Loucy (cell line): Measurements from ENCODE around the gene ANKRD55.
"Not testable (repeated sequence)": the region's sequence is repeated elsewhere in the genome, so short reads cannot be mapped to it uniquely, and the experiment has no call there.

Source experiments
- H2AFZ ChIP-seq: fragments of 200-600 bp; sonication (generic); 2 replicates; pipeline ENCODE4 v1.6.0; 2016; ENCODE audit warnings: antibody characterized with exemption, mild to moderate bottlenecking, low read length, moderate library complexity
- H3F3A ChIP-seq: fragments of 200-600 bp; 2 replicates; pipeline ENCODE4 v1.6.0; 2016; ENCODE audit warnings: antibody characterized with exemption, low read depth, mild to moderate bottlenecking
- H3K27me3 ChIP-seq: fragments of 200-600 bp; sonication (generic); 2 replicates; pipeline ENCODE4 v1.6.1; 2014; ENCODE audit warnings: low read length, mild to moderate bottlenecking; ENCODE audit not compliant: insufficient read depth, poor library complexity, severe bottlenecking
- H3K36me3 ChIP-seq: fragments of 200-600 bp; sonication (generic); 2 replicates; pipeline ENCODE4 v1.6.1; 2016; ENCODE audit warnings: low read length; ENCODE audit not compliant: insufficient read depth
- H3K4me1 ChIP-seq: fragments of 200-600 bp; sonication (generic); 2 replicates; pipeline ENCODE4 v1.5.1; 2014; ENCODE audit warnings: low read length, mild to moderate bottlenecking; ENCODE audit not compliant: insufficient read depth, poor library complexity, severe bottlenecking
- H3K4me2 ChIP-seq: fragments of 200-600 bp; sonication (generic); 2 replicates; pipeline ENCODE4 v1.6.0; 2014; ENCODE audit warnings: antibody characterized with exemption, low read length, low read depth, mild to moderate bottlenecking; ENCODE audit not compliant: poor library complexity, severe bottlenecking
- H3K4me3 ChIP-seq: fragments of 200-600 bp; sonication (generic); 2 replicates; pipeline ENCODE4 v1.5.1; 2014; ENCODE audit warnings: low read length, mild to moderate bottlenecking, mixed read lengths; ENCODE audit not compliant: poor library complexity, severe bottlenecking
- H3K79me2 ChIP-seq: fragments of 200-600 bp; sonication (generic); 2 replicates; pipeline ENCODE4 v1.6.1; 2014; ENCODE audit warnings: low read length; ENCODE audit not compliant: insufficient read depth
- H3K9ac ChIP-seq: fragments of 200-600 bp; sonication (generic); 2 replicates; pipeline ENCODE4 v1.6.0; 2014; ENCODE audit warnings: mild to moderate bottlenecking, low read depth, low read length, moderate library complexity; ENCODE audit not compliant: poor library complexity, severe bottlenecking
- H3K9me2 ChIP-seq: fragments of 200-600 bp; sonication (generic); replicated peaks from 2 replicates; pipeline ENCODE4 v1.6.1; 2016; ENCODE audit warnings: low read depth, low read length, mixed read lengths
- H3K9me3 ChIP-seq: fragments of 200-600 bp; sonication (generic); 2 replicates; pipeline ENCODE4 v1.6.1; 2014; ENCODE audit warnings: mild to moderate bottlenecking, antibody characterized with exemption, low read length, low read depth; ENCODE audit not compliant: insufficient read depth
- H4K20me1 ChIP-seq: fragments of 200-600 bp; sonication (generic); 2 replicates; pipeline ENCODE4 v1.6.0; 2014; ENCODE audit warnings: antibody characterized with exemption, low read length, mild to moderate bottlenecking; ENCODE audit not compliant: insufficient read depth, poor library complexity, severe bottlenecking
- CTCF ChIP-seq: fragments of 200-600 bp; sonication (generic); conservative IDR thresholded peaks from 2 replicates; pipeline ENCODE4 v1.5.1; 2014; ENCODE audit warnings: mild to moderate bottlenecking, antibody characterized with exemption, low read length
- EZH2phosphoT487 ChIP-seq: fragments of 200-600 bp; IDR thresholded peaks from 2 replicates; pipeline ENCODE4 v1.6.1; 2018; ENCODE audit warnings: antibody characterized with exemption, mild to moderate bottlenecking, moderate library complexity, borderline replicate concordance

Gene ANKRD55

GRCh38 chr5:56259002-56259511, 25.9 kb upstream of the ANKRD55 start:
- no peaks in the 10 kb centered on the region for H3K4me1 ChIP-seq

GRCh38 chr5:56257763-56258529, 24.8 kb upstream of the ANKRD55 start:
- H3K9ac ChIP-seq, H3K4me3 ChIP-seq, H3K9me3 ChIP-seq, H4K20me1 ChIP-seq, H2AFZ ChIP-seq, H3K4me2 ChIP-seq, H3K79me2 ChIP-seq, H3K9me2 ChIP-seq, H3F3A ChIP-seq, H3K4me1 ChIP-seq, H3K27me3 ChIP-seq, H3K36me3 ChIP-seq: not testable (repeated sequence)

More at GRCh38 chr5:56259002-56259511, 25.9 kb upstream of the ANKRD55 start:
- Histone ChIP-seq H4K20me1 (no peaks in the 10 kb centered on the region), H3K79me2 (no peaks in the 10 kb centered on the region), H2AFZ (no peak overlapping the region), H3K4me3 (no peak overlapping the region), H3K36me3 (no peaks in the 10 kb centered on the region), H3K9me3 (no peaks in the 10 kb centered on the region), H3F3A (no peaks in the 10 kb centered on the region), H3K27me3 (no peaks in the 10 kb centered on the region), H3K9me2 (no peaks in the 10 kb centered on the region), H3K4me2 (no peak overlapping the region), H3K9ac (no peak overlapping the region)
- TF ChIP-seq EZH2phosphoT487 (no peak), CTCF (no peak)

- TF ChIP-seq CTCF (no peak), EZH2phosphoT487 (no peak)
- Histone ChIP-seq H3K9ac (no peak overlapping the region), H3K4me2 (no peak overlapping the region), H3K79me2 (no peaks in the 10 kb centered on the region), H3K4me1 (no peaks in the 10 kb centered on the region), H3K27me3 (no peaks in the 10 kb centered on the region), H2AFZ (no peak overlapping the region), H3K9me3 (no peaks in the 10 kb centered on the region), H4K20me1 (no peaks in the 10 kb centered on the region), H3K9me2 (no peaks in the 10 kb centered on the region), H3K4me3 (no peak overlapping the region), H3K36me3 (no peaks in the 10 kb centered on the region), H3F3A (no peaks in the 10 kb centered on the region)
These were observed 23.9 kb upstream of the ANKRD55 start for GRCh38 chr5:56257010-56257409.

GRCh38 chr5:56255502-56255901, 22.4 kb upstream of the ANKRD55 start:
- TF ChIP-seq EZH2phosphoT487 (no peak), CTCF (no peak)
- Histone ChIP-seq H3K9me3 (no peaks in the 10 kb centered on the region), H3K36me3 (no peaks in the 10 kb centered on the region), H3K27me3 (no peaks in the 10 kb centered on the region), H3K9ac (no peak overlapping the region), H3K79me2 (no peaks in the 10 kb centered on the region), H3K9me2 (no peaks in the 10 kb centered on the region), H3K4me1 (no peaks in the 10 kb centered on the region), H3K4me2 (no peak overlapping the region), H3K4me3 (no peak overlapping the region), H4K20me1 (no peaks in the 10 kb centered on the region), H2AFZ (no peak overlapping the region), H3F3A (no peaks in the 10 kb centered on the region)
